Activated CD8-positive, alpha-beta T cell treated with anti-CD3 and anti-CD28 coated beads for 36 hours (primary cell): Measurements from ENCODE around the gene LETM1. TPM values are rescaled to one million over a fixed set of nuclear protein-coding genes. Genes with fewer than 3 reads are reported as not detected.

Experiments
- ATAC-seq: fragments of 200-7000 bp; cut with Tn5 transposase; one replicate; pipeline ENCODE4 v1.10.0; 2021; ENCODE audit warnings: mild to moderate bottlenecking, moderate library complexity
- CTCF ChIA-PET: fragments of 350-600 bp; sonication (Branson Sonifier 250); formaldehyde crosslinking; loops from one replicate; lab custom pipeline; 2021; ENCODE audit warnings: antibody characterized with exemption; lab: Charles Lee
- POLR2A ChIA-PET: fragments of 350-600 bp; sonication (Branson Sonifier 250); formaldehyde crosslinking; loops from one replicate; lab custom pipeline; 2021; ENCODE audit warnings: antibody characterized with exemption; lab: Charles Lee
- DNase-seq: peaks from one replicate; pipeline ENCODE4 v3.0.0-alpha.2; 2020
- H3K27ac Mint-ChIP-seq: one replicate; pipeline ENCODE4 v1.8.0; 2021; ENCODE audit warnings: mild to moderate bottlenecking, mixed read lengths
- H3K27me3 Mint-ChIP-seq: one replicate; pipeline ENCODE4 v1.8.0; 2021; ENCODE audit warnings: mixed read lengths
- H3K36me3 Mint-ChIP-seq: one replicate; pipeline ENCODE4 v1.8.0; 2021; ENCODE audit warnings: low read depth, mixed read lengths
- H3K4me1 Mint-ChIP-seq: one replicate; pipeline ENCODE4 v1.8.0; 2021; ENCODE audit warnings: low read depth, mixed read lengths
- H3K4me3 Mint-ChIP-seq: one replicate; pipeline ENCODE4 v1.8.0; 2021; ENCODE audit warnings: mild to moderate bottlenecking, moderate library complexity, mixed read lengths
- H3K9me3 Mint-ChIP-seq: one replicate; pipeline ENCODE4 v1.8.0; 2021; ENCODE audit warnings: mixed read lengths
- CTCF ChIP-seq: fragments of 200-600 bp; IDR thresholded peaks from one replicate; pipeline ENCODE4 v1.8.0; 2022; ENCODE audit warnings: antibody characterized with exemption, mild to moderate bottlenecking
- intact Hi-C: fragments of 100-400 bp; cut with micrococcal nuclease; formaldehyde crosslinking; loops from one replicate; pipeline ENCODE4 v1.10.0; 2022
- total RNA-seq, 2 experiments: library from RNA; stranded (reverse); gene quantifications; one replicate each; pipeline ENCODE4 v1.2.3, GENCODE V29; 2021

Gene LETM1
- total RNA-seq, 2 experiments from 2014 or later = 49.4 to 53.2 TPM

GRCh38 chr4:1802720-1803522 is 53.0 kb downstream of the LETM1 start:
- Mint-ChIP-seq H3K4me1 (no peaks in the 10 kb centered on the region), H3K36me3 (no peaks in the 10 kb centered on the region), H3K9me3 (no peaks in the 10 kb centered on the region), H3K27ac (no peak overlapping the region), H3K4me3 (no peak overlapping the region), H3K27me3 (no peaks in the 10 kb centered on the region)
- POLR2A ChIA-PET = interaction anchor here (1.5 kb wide), 1 partner anchor 14 kb away, joined by 3 read pairs; no protein-coding TSS in a partner anchor
- CTCF ChIA-PET = no interaction called here
- intact Hi-C loops = no loop called here
- ATAC-seq = no peak
- DNase-seq = no peak
- no peak for TF ChIP-seq CTCF

GRCh38 chr4:1802151-1802715 is 53.7 kb downstream of the LETM1 start:
- Mint-ChIP-seq H3K9me3 (no peaks in the 10 kb centered on the region), H3K4me1 (no peaks in the 10 kb centered on the region), H3K4me3 (no peak overlapping the region), H3K27me3 (no peaks in the 10 kb centered on the region), H3K27ac (no peak overlapping the region), H3K36me3 (no peaks in the 10 kb centered on the region)
- DNase-seq (no peak), ATAC-seq (no peak)
- ChIA-PET POLR2A (interaction anchor here (1.6 kb wide), 1 partner anchor 28 kb away, joined by 3 read pairs; no protein-coding TSS in a partner anchor), CTCF (interaction anchor here (1.5 kb wide), 1 partner anchor 54 kb away, joined by 5 read pairs; no protein-coding TSS in a partner anchor)
- TF ChIP-seq CTCF = no peak
- intact Hi-C loops = no loop called here

GRCh38 chr4:1801286-1801958 is 54.5 kb downstream of the LETM1 start:
- Mint-ChIP-seq H3K9me3 (no peaks in the 10 kb centered on the region), H3K27ac (no peak overlapping the region), H3K4me1 (no peaks in the 10 kb centered on the region), H3K27me3 (peaks cover 5% of the 10 kb centered on the region), H3K36me3 (no peaks in the 10 kb centered on the region), H3K4me3 (no peak overlapping the region)
- no peak for TF ChIP-seq CTCF
- intact Hi-C loops = no loop called here
- DNase-seq = no peak
- ATAC-seq = no peak
- ChIA-PET POLR2A (interaction anchor here (1.6 kb wide), 1 partner anchor 28 kb away, joined by 3 read pairs; no protein-coding TSS in a partner anchor), CTCF (interaction anchor here (1.3 to 1.5 kb wide), 2 partner anchors 9 to 53 kb away, joined by 3 to 5 read pairs; no protein-coding TSS in a partner anchor)

DNA sequence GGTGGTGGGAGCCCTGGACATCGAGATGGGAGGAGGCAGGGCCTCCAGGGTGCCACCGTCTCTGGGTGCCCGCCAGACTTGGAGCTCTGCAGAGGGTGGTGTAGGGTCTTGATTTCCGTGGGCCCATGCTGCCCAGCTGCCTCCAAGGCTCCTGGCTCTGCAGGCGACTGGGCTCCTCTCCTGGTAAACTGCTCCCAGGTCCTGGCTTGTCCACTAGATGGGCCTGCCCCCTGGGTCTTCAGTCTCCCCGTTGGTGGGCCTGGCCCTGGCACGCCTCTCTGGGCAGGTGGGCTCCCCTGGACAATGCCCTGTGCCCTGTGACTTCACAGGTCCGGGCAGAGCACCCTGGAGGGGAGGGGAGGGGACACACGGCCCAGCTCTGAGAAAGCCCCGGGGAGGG is 55.2 kb downstream of the LETM1 start:
- intact Hi-C loops = no loop called here
- Mint-ChIP-seq H3K4me3 (no peak overlapping the region), H3K36me3 (no peaks in the 10 kb centered on the region), H3K4me1 (no peaks in the 10 kb centered on the region), H3K9me3 (no peaks in the 10 kb centered on the region), H3K27me3 (peaks cover 10% of the 10 kb centered on the region), H3K27ac (no peak overlapping the region)
- DNase-seq (no peak), ATAC-seq (no peak)
- TF ChIP-seq CTCF = no peak
- CTCF ChIA-PET = interaction anchor here (1.0 to 1.5 kb wide), 3 partner anchors 9 to 55 kb away, joined by 3 to 5 read pairs (median 3); no protein-coding TSS in a partner anchor
- POLR2A ChIA-PET = interaction anchor here (1.2 to 1.6 kb wide), 2 partner anchors 9 to 29 kb away, joined by 3 read pairs; no protein-coding TSS in a partner anchor
